ENCODE measurements around the gene TEX51. TPM values are rescaled to one million over a fixed set of nuclear protein-coding genes. Genes with fewer than 3 reads are reported as not detected.

Gene TEX51
- total and polyA plus RNA-seq, 4 donors, result not detected

DNA sequence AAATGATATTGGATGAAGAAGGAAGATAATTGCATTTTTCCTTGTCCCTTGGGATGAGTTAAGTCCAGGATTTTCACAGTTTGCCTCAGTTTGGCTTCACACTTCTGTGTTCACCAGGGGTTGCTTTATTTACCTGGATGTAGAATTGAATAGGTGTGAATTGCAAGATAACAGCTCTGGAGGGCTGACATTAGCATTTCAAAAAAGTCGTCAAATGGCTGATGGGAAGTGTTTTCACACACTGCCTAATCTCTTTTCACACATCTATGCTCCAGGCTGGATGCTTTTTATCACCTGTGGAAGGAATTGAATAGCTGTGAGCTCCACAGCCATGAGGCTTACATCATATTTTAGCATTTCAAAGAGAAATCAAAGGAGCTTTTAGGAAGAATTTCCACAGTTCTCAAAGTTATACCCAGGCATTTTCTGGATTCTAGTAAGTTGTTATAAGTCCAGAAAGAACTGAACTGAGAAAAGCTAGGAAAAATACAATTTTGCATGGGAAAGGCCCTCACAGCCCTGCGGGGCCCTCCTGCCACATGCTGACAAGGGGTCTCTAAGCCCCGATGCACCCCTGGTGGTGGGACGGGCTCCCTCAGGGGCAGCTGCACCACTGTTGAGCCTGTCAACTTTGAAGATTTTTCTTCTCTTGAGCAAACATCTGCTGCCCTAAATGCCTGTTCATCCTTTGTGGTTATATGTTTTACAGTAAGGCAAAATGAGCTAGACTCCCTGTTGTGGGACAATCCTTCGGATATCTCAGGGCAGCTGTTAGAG, 43.9 kb downstream of the TEX51 start:
- WGBS, 2 donors, result 68 to 70% methylated on average over 5 of the region's 5 CpGs
- no peak for DNase-seq
- intact Hi-C loops (cut with DNase I), result no loop called here

DNA sequence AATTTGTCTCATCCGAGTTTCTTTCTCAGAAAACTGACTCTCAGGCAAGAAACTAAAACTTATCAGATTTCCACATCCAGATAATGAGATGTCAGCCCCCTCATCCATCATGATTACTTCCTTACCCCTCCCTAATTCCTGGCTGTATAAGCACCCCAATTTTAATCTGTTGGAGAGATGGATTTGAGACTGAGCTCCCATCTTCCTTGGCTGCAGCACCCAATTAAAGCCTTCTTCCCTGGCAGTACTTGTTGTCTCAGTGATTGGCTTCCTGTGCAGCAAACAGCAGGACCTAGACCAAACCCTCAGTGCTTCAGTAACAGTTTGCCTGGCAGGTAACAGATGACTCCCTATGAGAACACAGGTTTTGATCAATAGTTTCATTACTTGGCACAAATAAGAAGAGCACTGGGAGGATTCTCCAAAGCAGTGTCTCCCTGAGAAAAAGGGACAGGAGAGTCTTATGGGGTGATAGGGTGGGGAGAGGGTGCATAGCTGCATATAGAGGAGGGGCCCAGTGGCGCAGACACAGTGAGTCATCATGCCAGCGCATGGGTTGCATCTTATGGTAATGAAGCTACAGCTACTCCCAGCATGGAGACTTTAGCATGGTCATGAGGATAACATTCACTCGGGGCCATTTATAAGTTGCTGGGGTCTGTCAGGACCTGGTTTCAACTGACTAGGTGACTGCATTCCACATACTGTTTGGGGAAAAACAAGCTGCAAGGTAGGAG, 45.1 kb downstream of the TEX51 start:
- no peaks in the 10 kb centered on the region for H3K36me3 ChIP-seq (ENCODE audit: control insufficient read depth in 1 of 2, insufficient read depth in 2 of 2, low read length in 1 of 2)
- no peaks in the 10 kb centered on the region for H3K4me1 ChIP-seq (ENCODE audit: control insufficient read depth in 1 of 2, insufficient read depth in 2 of 2, low read length in 2 of 2)
- H3K27me3 ChIP-seq (ENCODE audit: control insufficient read depth in 1 of 2, insufficient read depth in 2 of 2, low read length in 1 of 2), result no peaks in the 10 kb centered on the region
- intact Hi-C loops (cut with DNase I), result no loop called here
- ATAC-seq (ENCODE audit: low FRiP score), result no peak
- peaks cover 2% of the 10 kb centered on the region for H3K9me3 ChIP-seq (ENCODE audit: control insufficient read depth, low read length)
- DNase-seq, result no peak
- 90 to 92% methylated on average over 4 of the region's 4 CpGs for WGBS, 2 donors
- no peak overlapping the region for H3K4me3 ChIP-seq (ENCODE audit: low read length in 2 of 2)
- no peak overlapping the region for H3K27ac ChIP-seq (ENCODE audit: low read depth in 1 of 2, low read length in 2 of 2)

More for the DNA sequence above, 43.9 kb downstream of the TEX51 start:
- H3K27ac ChIP-seq (ENCODE audit: low read depth in 1 of 2, low read length in 2 of 2), result no peak overlapping the region
- no peak overlapping the region for H3K4me3 ChIP-seq (ENCODE audit: low read length in 2 of 2)
- peaks cover 2% of the 10 kb centered on the region for H3K9me3 ChIP-seq (ENCODE audit: control insufficient read depth, low read length)
- ATAC-seq (ENCODE audit: low FRiP score), result no peak
- H3K27me3 ChIP-seq (ENCODE audit: control insufficient read depth in 1 of 2, insufficient read depth in 2 of 2, low read length in 1 of 2), result no peaks in the 10 kb centered on the region
- no peaks in the 10 kb centered on the region for H3K36me3 ChIP-seq (ENCODE audit: control insufficient read depth in 1 of 2, insufficient read depth in 2 of 2, low read length in 1 of 2)
- H3K4me1 ChIP-seq (ENCODE audit: control insufficient read depth in 1 of 2, insufficient read depth in 2 of 2, low read length in 2 of 2), result no peaks in the 10 kb centered on the region

DNA sequence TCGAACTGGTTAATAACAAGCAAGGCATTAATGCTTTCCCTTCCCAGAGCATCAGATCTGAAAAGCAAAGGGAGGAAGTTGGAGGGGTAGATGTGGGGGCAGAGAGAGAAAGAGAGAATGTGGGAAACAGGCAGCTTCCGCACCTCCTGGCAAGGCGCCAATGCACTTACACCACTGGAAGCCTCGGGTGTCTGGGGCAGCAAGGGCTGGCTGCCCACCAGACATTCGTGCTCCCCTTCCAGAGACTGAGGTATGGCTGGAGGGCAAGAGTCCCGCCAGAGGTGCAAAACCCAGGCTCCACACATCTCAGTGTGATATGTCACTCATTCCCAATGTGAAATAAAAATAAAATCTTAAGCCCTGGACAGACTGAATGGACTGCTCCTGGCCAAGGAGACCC, 46.4 kb downstream of the TEX51 start:
- intact Hi-C loops (cut with DNase I), result no loop called here
- H3K9me3 ChIP-seq (ENCODE audit: control insufficient read depth, low read length), result peaks cover 2% of the 10 kb centered on the region
- no peak overlapping the region for H3K27ac ChIP-seq (ENCODE audit: low read depth in 1 of 2, low read length in 2 of 2)
- H3K4me3 ChIP-seq (ENCODE audit: low read length in 2 of 2), result no peak overlapping the region
- ATAC-seq (ENCODE audit: low FRiP score), result no peak
- H3K27me3 ChIP-seq (ENCODE audit: control insufficient read depth in 1 of 2, insufficient read depth in 2 of 2, low read length in 1 of 2), result no peaks in the 10 kb centered on the region
- 16 to 21% methylated on average over 6 of the region's 6 CpGs for WGBS, 2 donors
- no peak for DNase-seq
- H3K36me3 ChIP-seq (ENCODE audit: control insufficient read depth in 1 of 2, insufficient read depth in 2 of 2, low read length in 1 of 2), result no peaks in the 10 kb centered on the region
- H3K4me1 ChIP-seq (ENCODE audit: control insufficient read depth in 1 of 2, insufficient read depth in 2 of 2, low read length in 2 of 2), result no peaks in the 10 kb centered on the region

DNA sequence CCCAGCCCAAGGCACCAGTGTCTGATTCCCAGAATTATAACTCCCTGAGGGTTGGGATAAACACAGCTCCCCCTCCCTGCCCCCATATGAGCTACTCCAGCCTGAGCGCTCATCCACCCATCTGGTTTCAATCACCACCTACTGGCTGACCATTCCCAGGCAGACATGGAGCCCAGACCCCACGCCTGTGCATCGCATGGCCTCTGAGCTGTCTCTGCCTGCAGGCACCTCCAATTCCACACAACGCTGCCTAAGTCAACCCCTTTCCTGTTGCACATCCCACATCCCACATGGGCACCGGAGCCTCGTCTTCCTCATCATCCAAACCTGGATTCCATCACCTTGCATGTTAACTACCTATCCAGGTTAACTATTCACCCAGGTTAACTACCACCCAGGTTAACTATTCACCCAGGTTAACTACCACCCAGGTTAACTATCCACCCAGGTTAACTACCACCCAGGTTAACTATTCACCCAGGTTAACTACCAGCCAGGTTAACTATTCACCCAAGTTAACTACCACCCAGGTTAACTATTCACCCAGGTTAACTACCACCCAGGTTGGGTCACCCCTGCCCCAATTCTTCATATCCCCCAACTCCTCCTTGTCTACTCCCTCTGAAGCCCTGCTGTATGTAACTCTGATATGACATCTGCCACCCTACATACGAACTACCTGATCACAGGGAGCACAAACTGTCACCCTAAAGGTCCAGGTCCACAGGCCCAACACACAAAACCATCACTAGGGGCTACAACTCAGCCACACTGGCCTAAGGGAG, 47.8 kb downstream of the TEX51 start:
- DNase-seq, result no peak
- Histone ChIP-seq H3K4me3 (ENCODE audit: low read length in 2 of 2) (no peak overlapping the region), H3K36me3 (ENCODE audit: control insufficient read depth in 1 of 2, insufficient read depth in 2 of 2, low read length in 1 of 2) (no peaks in the 10 kb centered on the region), H3K27ac (ENCODE audit: low read depth in 1 of 2, low read length in 2 of 2) (no peak overlapping the region), H3K4me1 (ENCODE audit: control insufficient read depth in 1 of 2, insufficient read depth in 2 of 2, low read length in 2 of 2) (no peaks in the 10 kb centered on the region), H3K27me3 (ENCODE audit: control insufficient read depth in 1 of 2, insufficient read depth in 2 of 2, low read length in 1 of 2) (no peaks in the 10 kb centered on the region), H3K9me3 (ENCODE audit: control insufficient read depth, low read length) (peaks cover 2% of the 10 kb centered on the region)
- intact Hi-C loops (cut with DNase I), result no loop called here
- WGBS, 2 donors, result 89 to 95% methylated on average over 7 of the region's 7 CpGs
- no peak for ATAC-seq (ENCODE audit: low FRiP score)

DNA sequence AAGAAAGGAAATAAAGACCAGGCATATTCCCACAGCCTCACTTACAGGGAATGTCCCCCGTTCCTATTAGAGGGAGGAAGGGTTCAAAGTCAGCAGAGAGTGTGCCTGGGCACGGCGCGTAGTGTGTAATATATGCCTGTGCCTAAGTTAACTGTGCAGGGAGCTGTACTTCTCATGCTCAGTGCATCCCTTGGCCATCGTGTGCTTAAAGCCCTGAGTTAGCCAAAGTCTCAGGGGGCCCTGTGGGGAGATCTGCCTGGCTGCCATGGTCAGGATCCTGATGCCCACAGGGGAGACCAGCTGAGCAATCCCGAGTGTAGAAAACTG, 48.4 kb downstream of the TEX51 start:
- Histone ChIP-seq H3K27me3 (ENCODE audit: control insufficient read depth in 1 of 2, insufficient read depth in 2 of 2, low read length in 1 of 2) (no peaks in the 10 kb centered on the region), H3K9me3 (ENCODE audit: control insufficient read depth, low read length) (peaks cover 2% of the 10 kb centered on the region), H3K4me1 (ENCODE audit: control insufficient read depth in 1 of 2, insufficient read depth in 2 of 2, low read length in 2 of 2) (no peaks in the 10 kb centered on the region), H3K27ac (ENCODE audit: low read depth in 1 of 2, low read length in 2 of 2) (no peak overlapping the region), H3K4me3 (ENCODE audit: low read length in 2 of 2) (no peak overlapping the region), H3K36me3 (ENCODE audit: control insufficient read depth in 1 of 2, insufficient read depth in 2 of 2, low read length in 1 of 2) (no peaks in the 10 kb centered on the region)
- DNase-seq, result no peak
- no peak for ATAC-seq (ENCODE audit: low FRiP score)
- WGBS, 2 donors, result 83 to 88% methylated on average over 6 of the region's 6 CpGs
- intact Hi-C loops (cut with DNase I), result no loop called here

DNA sequence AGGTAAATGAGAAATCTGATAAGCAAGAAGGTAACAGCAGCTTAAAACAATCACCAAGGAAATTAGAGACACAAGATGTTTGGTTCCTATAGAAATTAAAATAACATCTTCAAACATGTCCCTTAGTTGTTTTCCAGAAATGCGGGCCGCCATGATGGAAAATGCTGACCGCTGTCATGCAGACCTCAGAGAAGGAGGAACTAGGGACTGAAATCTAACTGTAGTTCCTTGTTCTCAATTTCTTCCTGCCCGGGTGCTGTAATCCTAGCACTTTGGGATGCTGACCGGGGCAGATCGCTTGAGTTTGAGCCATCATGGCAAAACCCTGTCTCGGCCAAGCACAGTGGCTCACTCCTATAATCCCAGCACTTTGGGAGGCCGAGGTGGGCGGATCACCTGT, 51.1 kb downstream of the TEX51 start:
- H3K4me3 ChIP-seq (ENCODE audit: low read length in 2 of 2), result no peak overlapping the region
- DNase-seq (no peak), ATAC-seq (ENCODE audit: low FRiP score) (no peak)
- no peaks in the 10 kb centered on the region for H3K4me1 ChIP-seq (ENCODE audit: control insufficient read depth in 1 of 2, insufficient read depth in 2 of 2, low read length in 2 of 2)
- H3K9me3 ChIP-seq (ENCODE audit: control insufficient read depth, low read length), result peaks cover 3% of the 10 kb centered on the region
- H3K27me3 ChIP-seq (ENCODE audit: control insufficient read depth in 1 of 2, insufficient read depth in 2 of 2, low read length in 1 of 2), result no peaks in the 10 kb centered on the region
- H3K27ac ChIP-seq (ENCODE audit: low read depth in 1 of 2, low read length in 2 of 2), result no peak overlapping the region
- no peaks in the 10 kb centered on the region for H3K36me3 ChIP-seq (ENCODE audit: control insufficient read depth in 1 of 2, insufficient read depth in 2 of 2, low read length in 1 of 2)
- WGBS, 2 donors, result 94 to 95% methylated on average over 9 of the region's 9 CpGs
- intact Hi-C loops (cut with DNase I), result no loop called here

DNA sequence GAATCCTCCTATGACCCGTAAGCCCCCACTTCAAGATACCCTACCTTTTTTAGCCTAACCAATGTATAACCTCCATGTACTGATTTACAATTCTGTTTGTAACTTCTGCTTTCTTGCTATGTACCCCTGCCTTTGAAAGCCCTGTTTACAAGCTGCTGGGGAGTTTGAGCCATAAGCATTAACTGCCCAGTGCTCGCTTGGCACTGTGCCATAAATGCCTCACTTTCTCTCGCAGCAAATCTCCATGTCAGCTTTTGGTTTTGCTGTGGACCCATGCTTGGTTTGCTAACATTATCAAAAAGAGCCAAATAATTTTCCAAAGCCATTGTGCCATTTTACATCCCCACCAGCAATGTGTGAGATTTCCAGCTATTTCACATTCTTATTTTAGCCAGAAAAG, 51.8 kb downstream of the TEX51 start:
- H3K9me3 ChIP-seq (ENCODE audit: control insufficient read depth, low read length), result peaks cover 3% of the 10 kb centered on the region
- H3K27ac ChIP-seq (ENCODE audit: low read depth in 1 of 2, low read length in 2 of 2), result no peak overlapping the region
- ATAC-seq (ENCODE audit: low FRiP score) (no peak), DNase-seq (no peak)
- 68 to 71% methylated on average over 3 of the region's 3 CpGs for WGBS, 2 donors
- H3K36me3 ChIP-seq (ENCODE audit: control insufficient read depth in 1 of 2, insufficient read depth in 2 of 2, low read length in 1 of 2), result no peaks in the 10 kb centered on the region
- H3K4me1 ChIP-seq (ENCODE audit: control insufficient read depth in 1 of 2, insufficient read depth in 2 of 2, low read length in 2 of 2), result no peaks in the 10 kb centered on the region
- no peak overlapping the region for H3K4me3 ChIP-seq (ENCODE audit: low read length in 2 of 2)
- H3K27me3 ChIP-seq (ENCODE audit: control insufficient read depth in 1 of 2, insufficient read depth in 2 of 2, low read length in 1 of 2), result no peaks in the 10 kb centered on the region
- intact Hi-C loops (cut with DNase I), result no loop called here
